Gastrocnemius medialis (tissue), 4 donors: ENCODE measurements around the gene DENND1A.

Experiments
- POLR2A ChIP-seq, 2 donors: fragments of 450-650 bp; IDR thresholded peaks; one replicate each; pipeline ENCODE4 v1.6.1; 2017; ENCODE audit warnings: antibody characterized with exemption in 2 of 2, mild to moderate bottlenecking in 2 of 2, moderate library complexity in 2 of 2
- TF ChIP-seq, protein P1 (sequence below), 5 experiments: fragments of 450-650 bp in 3 of 5; fragments of 200-600 bp in 2 of 5; sonication (generic) in 2 of 5; IDR thresholded peaks in 4 of 5; conservative IDR thresholded peaks in 1 of 5; 1 replicate in 4 of 5; 2 replicates in 1 of 5; pipeline ENCODE4 v1.5.1; 2016 to 2019; ENCODE audit warnings: antibody characterized with exemption in 5 of 5, mild to moderate bottlenecking in 3 of 5, moderate library complexity in 3 of 5

DNA sequence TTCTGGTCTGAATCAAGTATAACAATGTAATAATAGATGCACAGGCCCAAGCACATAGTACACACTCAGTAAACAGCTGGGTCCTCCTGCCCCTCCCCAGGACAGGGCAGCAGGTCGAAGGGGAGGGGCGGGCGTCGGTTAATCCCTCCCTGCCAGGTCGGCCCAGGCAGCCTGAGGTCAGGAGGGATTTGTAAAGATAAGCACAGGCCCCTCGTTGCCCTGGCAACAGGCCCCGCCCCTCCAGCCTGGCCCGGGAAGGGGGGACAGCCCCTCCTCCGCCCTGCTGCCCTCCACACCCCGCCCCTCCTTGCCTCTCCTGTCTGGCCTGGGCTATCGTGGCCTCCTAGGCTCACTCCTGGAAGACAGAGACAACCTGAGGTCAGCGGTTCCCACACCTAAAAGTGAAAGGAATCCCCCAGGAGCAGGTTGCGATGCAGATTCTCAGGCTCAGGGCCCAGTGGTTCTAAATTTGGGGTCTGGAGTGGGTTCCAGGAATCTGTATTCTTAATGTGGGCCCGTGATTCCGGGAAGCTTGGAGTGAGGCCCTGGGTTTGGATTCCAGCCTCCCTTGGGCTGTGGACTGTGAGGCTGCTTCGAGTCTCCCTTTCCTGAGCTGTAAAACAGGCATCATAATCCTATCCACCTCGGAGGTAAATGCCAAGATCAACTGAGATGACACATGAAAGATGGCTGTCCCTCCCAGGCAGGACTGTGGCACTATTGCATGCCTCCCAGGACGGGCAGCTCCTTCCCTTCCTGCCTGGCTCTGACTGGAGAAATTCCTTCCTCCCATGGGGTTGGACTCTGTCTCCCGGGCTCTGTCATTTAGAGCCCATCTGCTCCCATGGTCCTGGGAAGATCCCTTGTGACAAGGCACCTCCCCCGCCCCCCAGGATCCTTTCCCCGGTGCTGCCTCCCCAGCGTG lies 569.5 kb downstream of the DENND1A start:
- TF ChIP-seq, protein P1, sequence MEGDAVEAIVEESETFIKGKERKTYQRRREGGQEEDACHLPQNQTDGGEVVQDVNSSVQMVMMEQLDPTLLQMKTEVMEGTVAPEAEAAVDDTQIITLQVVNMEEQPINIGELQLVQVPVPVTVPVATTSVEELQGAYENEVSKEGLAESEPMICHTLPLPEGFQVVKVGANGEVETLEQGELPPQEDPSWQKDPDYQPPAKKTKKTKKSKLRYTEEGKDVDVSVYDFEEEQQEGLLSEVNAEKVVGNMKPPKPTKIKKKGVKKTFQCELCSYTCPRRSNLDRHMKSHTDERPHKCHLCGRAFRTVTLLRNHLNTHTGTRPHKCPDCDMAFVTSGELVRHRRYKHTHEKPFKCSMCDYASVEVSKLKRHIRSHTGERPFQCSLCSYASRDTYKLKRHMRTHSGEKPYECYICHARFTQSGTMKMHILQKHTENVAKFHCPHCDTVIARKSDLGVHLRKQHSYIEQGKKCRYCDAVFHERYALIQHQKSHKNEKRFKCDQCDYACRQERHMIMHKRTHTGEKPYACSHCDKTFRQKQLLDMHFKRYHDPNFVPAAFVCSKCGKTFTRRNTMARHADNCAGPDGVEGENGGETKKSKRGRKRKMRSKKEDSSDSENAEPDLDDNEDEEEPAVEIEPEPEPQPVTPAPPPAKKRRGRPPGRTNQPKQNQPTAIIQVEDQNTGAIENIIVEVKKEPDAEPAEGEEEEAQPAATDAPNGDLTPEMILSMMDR (IDR thresholded peaks at IDR 0.05 in 4 of 5, conservative IDR thresholded peaks at IDR 0.05 in 1 of 5): no peak
- TF ChIP-seq POLR2A (IDR thresholded peaks at IDR 0.05): no peak
